Aorta (tissue), 5 donors: ENCODE data around the gene RANBP3. TPM values are rescaled to one million over a fixed set of nuclear protein-coding genes. Genes with fewer than 3 reads are reported as not detected.

ENCODE experiments used
- ATAC-seq: fragments of 200-7000 bp; cut with Tn5 transposase; one replicate; pipeline ENCODE4 v1.9.1; 2022; ENCODE audit warnings: moderate library complexity; ENCODE audit not compliant: low FRiP score
- DNase-seq, 2 donors: peaks; one replicate each; pipeline ENCODE4 v3.0.0-alpha.2; 2020
- H3K27ac ChIP-seq, 2 donors: one replicate each; pipeline ENCODE4 v1.5.1; 2013; ENCODE audit warnings: low read length in 2 of 2, mild to moderate bottlenecking in 2 of 2, moderate library complexity in 2 of 2, control low read depth in 1 of 2, inconsistent platforms in 1 of 2, low read depth in 1 of 2
- H3K27me3 ChIP-seq, 2 donors: one replicate each; pipeline ENCODE4 v1.6.1; 2013; ENCODE audit warnings: control low read depth in 1 of 2, low read length in 1 of 2, mild to moderate bottlenecking in 1 of 2, moderate library complexity in 1 of 2; ENCODE audit not compliant: insufficient read depth in 2 of 2, control insufficient read depth in 1 of 2
- H3K36me3 ChIP-seq, 2 donors: one replicate each; pipeline ENCODE4 v1.6.1; 2013; ENCODE audit warnings: control low read depth in 1 of 2, low read length in 1 of 2, mild to moderate bottlenecking in 1 of 2; ENCODE audit not compliant: insufficient read depth in 2 of 2, control insufficient read depth in 1 of 2
- H3K4me1 ChIP-seq, 2 donors: one replicate each; pipeline ENCODE4 v1.6.1; 2013; ENCODE audit warnings: low read length in 2 of 2, control low read depth in 1 of 2, mild to moderate bottlenecking in 1 of 2, moderate library complexity in 1 of 2; ENCODE audit not compliant: insufficient read depth in 2 of 2, control insufficient read depth in 1 of 2
- H3K4me3 ChIP-seq, 2 donors: one replicate each; pipeline ENCODE4 v1.5.1; 2013; ENCODE audit warnings: low read length in 2 of 2, control low read depth in 1 of 2, mild to moderate bottlenecking in 1 of 2
- H3K9me3 ChIP-seq: one replicate; pipeline ENCODE4 v1.6.1; 2013; ENCODE audit warnings: mild to moderate bottlenecking, low read length; ENCODE audit not compliant: control insufficient read depth
- WGBS, 2 donors: extraction: QIAGEN DNeasy Blood & Tissue Kit; methylation state at CpG; one replicate each; pipeline ENCODE4 v1.1.7; 2013; 5-methylcytosine and 5-hydroxymethylcytosine counted together
- intact Hi-C, 2 donors: fragments of 100-400 bp; cut with DNase I; formaldehyde crosslinking; loops; one replicate each; pipeline versions ENCODE4 v1.14.2 to v1.15.0; 2022
- polyA plus RNA-seq, 2 donors: library from polyadenylated mRNA; stranded (reverse); fragments of 200-250 nt; gene quantifications; one replicate each; pipeline ENCODE4 v1.2.3, GENCODE V29; 2013
- total RNA-seq, 2 donors: library from RNA; stranded (reverse); fragmentation: NEBNext Ultra II Directional; extraction: Animal tissue kit (Norgen Biotek cat#: 25700); gene quantifications; one replicate each; pipeline ENCODE4 v1.2.1, GENCODE V29; 2021
- donor health status: healthy with polysubstance abuse.
- donor health status: Bipolar disorder and iron deficiency.
- donor health status: DM: no; HTN: no; CAD: no.
- donor health status: DM: no; HTN: no; CAD: no.
- donor health status: DM: yes; HTN: yes; CAD: no.

Gene RANBP3
- total and polyA plus RNA-seq, 4 donors = 19.5 to 63.2 (median 50.6) TPM

DNA sequence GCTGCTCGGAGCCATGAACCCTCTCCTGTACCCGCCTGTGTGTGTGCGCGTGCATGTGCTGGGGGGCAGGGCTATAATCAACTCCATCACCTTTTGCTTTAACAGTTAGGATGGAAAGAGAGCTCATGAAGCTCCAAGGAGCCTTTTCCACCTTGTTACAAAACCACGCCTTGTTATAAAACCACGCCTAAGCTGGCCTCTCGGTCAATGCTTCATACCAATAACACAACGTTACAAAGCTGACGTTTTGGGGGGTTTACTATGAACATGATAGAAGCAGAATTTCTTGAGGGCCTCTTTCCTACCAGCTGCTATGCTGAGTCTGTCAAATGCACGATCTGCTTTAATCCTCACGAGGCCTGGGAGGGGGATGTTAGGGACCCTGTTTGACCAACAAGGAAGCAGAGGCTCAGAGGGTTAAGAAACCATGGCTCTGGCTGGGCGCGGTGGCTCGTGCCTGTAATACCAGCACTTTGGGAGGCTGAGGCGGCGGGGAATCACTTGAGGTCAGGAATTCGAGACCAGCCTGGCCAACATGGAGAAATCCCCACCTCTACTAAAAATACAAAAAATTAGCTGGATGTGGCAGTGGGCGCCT, 52.0 kb downstream of the RANBP3 start:
- no peak overlapping the region for H3K4me3 ChIP-seq
- no peak overlapping the region for H3K27ac ChIP-seq
- no peaks in the 10 kb centered on the region for H3K27me3 ChIP-seq
- DNase-seq (no peak), ATAC-seq (no peak)
- WGBS, 2 donors = 87 to 90% methylated on average over 18 of the region's 18 CpGs
- peaks cover 0 to 8% of the 10 kb centered on the region in 2 donors for H3K36me3 ChIP-seq
- H3K4me1 ChIP-seq = no peaks in the 10 kb centered on the region
- no peaks in the 10 kb centered on the region for H3K9me3 ChIP-seq
- intact Hi-C loops = no loop called here

DNA sequence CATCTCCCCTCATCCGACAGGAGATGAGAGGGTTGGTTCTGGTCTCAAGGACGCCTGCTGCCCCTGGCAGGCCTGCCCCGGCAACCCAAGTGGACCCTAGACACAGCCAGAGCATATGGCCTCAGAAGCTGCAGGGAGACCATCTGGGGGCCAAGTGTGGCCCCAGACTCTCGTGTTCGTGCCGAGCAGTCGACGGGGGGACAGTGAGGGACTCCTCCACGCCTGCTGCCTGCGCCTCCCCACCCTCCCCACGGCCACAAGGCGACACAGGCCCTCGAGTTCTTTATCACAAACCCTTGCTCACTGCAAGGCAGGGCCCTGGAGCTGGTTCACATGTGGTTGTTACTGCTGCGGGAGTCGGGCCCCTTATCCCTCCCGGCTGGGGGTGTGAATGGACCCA, 54.6 kb downstream of the RANBP3 start:
- ATAC-seq = no peak

DNA sequence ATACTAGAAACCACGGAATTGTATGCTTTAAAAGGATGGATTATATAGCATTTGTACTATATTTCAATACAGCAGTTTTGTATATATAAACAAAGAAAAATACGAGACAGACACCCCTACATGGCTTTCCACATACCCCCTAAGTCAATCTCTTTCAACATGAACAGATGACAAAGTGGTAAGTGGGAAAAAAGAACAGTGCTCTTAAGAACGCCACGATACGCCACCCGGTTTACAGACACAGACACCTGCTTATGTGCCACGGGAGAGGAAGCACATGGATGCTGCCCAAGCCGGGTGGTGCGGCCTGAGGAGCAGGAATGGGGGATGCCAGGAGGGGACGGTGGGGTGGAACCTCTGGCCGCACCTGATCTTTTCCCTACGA, 55.8 kb downstream of the RANBP3 start:
- Histone ChIP-seq H3K27ac (no peak overlapping the region), H3K4me1 (no peaks in the 10 kb centered on the region), H3K36me3 (peaks cover 0 to 8% of the 10 kb centered on the region in 2 donors), H3K27me3 (no peaks in the 10 kb centered on the region), H3K4me3 (no peak overlapping the region), H3K9me3 (no peaks in the 10 kb centered on the region)
- intact Hi-C loops = no loop called here
- 88 to 93% methylated on average over 12 of the region's 12 CpGs for WGBS, 2 donors
- ATAC-seq = no peak
- DNase-seq = no peak

More for the DNA sequence above, 54.6 kb downstream of the RANBP3 start:
- DNase-seq = no peak
- 92 to 93% methylated on average over 15 to 16 of the region's 16 CpGs for WGBS, 2 donors
- intact Hi-C loops = no loop called here
- Histone ChIP-seq H3K9me3 (no peaks in the 10 kb centered on the region), H3K36me3 (peaks cover 0 to 4% of the 10 kb centered on the region in 2 donors), H3K4me3 (no peak overlapping the region), H3K27ac (no peak overlapping the region), H3K27me3 (no peaks in the 10 kb centered on the region), H3K4me1 (no peaks in the 10 kb centered on the region)

DNA sequence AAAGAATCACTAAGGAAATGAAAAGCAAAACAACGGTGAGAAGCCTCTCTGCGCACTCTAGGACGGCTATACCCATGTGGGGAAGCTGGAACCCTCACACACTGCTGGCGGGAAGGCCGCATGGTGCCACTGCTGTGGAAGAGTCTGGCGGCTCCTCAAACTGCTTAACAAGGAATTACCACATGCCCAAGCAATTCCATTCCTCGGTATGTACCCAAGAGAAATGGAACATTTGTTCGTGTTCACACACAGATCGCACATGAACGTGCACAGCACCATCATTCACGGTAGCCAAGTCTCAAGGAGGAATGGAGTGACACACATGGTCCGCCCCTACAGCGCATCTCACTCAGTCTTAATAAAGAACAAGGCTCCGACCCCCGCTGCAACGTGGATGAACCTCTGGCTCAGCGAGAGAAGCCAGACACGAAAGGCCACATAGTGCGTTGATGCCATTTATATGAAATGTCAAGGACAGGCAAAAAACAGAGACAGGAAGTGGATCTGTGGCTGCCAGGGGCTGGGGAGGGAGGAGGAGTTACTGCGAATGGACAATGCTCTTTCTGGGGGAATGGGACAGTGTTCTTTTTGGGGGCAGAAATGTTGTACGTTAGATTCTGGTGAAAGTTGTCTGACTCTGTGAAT, 56.3 kb downstream of the RANBP3 start:
- Histone ChIP-seq H3K36me3 (peaks cover 0 to 8% of the 10 kb centered on the region in 2 donors), H3K27ac (no peak overlapping the region), H3K9me3 (no peaks in the 10 kb centered on the region), H3K27me3 (no peaks in the 10 kb centered on the region), H3K4me1 (no peaks in the 10 kb centered on the region), H3K4me3 (no peak overlapping the region)
- no peak for ATAC-seq
- no peak for DNase-seq
- intact Hi-C loops = no loop called here
- WGBS, 2 donors = 83 to 84% methylated on average over 21 of the region's 21 CpGs

DNA sequence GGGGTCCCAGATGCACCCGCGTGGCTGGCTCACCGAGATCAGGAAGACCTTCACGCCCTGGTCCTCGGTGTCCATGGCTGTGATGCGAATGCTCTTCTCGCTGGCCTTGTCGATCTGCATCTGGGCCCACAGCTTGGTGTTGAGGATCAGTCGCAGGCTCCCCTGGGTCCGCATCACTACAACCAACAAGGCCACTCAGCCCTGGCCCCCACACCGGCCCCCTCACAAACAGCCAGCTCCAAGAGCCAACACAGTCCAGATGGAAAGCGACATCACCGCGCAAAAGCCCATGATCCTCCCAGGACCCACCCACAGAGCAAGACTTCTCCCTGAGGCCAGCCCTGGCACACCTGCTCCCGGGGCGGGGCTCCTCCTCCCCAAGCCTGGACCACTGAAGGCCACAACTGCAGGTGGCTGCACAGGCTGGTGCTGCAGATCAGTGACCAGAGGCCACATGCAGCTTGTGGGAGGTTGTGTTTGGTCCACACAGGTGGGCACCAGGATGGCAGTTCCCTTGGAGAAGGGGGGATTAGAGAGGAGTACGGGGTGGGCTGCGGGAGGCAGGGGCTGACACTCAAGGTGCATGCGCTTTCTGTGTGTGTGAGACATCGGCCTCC, 59.4 kb downstream of the RANBP3 start:
- Histone ChIP-seq H3K36me3 (peaks cover 0 to 6% of the 10 kb centered on the region in 2 donors), H3K27me3 (no peaks in the 10 kb centered on the region), H3K4me1 (no peaks in the 10 kb centered on the region), H3K27ac (no peak overlapping the region), H3K9me3 (no peaks in the 10 kb centered on the region), H3K4me3 (no peak overlapping the region)
- peak in 1 of 2 donors; percentile 41 for DNase-seq
- 95 to 96% methylated on average over 20 of the region's 20 CpGs for WGBS, 2 donors
- ATAC-seq = no peak
- intact Hi-C loops = no loop called here

DNA sequence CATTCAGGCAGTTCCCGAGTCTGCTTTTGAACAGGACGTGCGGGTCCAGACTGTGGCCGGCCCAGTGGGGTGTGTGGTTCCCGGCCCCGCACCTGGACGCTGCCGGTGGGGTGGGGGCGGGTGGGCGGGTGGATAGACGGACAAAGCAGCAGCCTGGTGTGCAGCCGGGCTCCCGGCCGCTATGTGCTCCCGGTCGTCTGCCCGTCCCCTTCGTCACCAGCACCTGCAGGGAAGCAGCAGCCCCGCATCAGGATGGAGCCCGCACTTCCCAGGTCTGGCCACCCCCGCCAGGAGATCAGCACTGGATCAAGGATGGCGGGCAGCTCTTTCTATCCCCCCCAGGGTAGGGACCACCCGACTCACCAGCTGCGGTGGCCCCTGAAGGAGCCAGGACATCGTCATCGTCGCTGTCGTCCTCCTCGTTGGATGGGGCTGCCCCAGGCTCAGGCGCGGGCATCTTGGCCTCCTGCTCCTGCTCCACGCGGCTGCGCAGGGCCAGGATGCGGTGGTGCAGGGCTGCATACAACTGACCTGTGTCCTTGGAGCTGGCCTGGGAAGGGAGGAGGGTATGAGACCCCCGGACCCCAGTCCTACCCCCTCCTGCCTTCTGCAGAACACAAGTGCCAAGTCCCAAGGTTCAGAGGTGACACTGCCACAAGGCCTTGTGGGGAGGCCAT, 60.4 kb downstream of the RANBP3 start:
- WGBS, 2 donors = 90 to 92% methylated on average over 32 to 36 of the region's 36 CpGs

DNA sequence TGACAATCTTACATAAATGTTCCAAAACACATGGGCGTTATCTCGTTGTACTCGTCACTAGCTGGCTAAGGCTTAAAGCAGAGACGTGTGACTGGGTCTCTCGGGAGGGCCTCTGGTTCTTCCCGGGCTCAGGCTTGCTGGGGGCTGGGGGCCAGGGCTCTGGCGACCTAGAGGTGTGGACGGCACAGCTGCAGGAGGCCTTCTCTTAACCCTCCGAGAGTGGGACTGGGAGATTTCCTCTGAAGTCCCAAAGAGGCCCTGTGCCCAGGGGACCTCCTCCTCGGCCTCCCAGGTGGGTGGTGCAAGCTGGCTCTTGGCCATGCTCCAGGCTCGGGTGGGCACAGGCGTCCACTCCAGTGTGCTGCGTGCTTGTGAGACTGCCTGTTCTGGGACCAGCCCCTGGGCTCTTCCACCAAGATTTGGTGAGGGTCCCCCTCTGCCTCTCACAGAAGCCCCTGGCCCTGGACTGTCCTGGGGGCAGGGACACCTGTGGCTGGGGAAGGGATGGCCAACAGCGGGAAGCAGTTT, 61.7 kb downstream of the RANBP3 start:
- no peak for ATAC-seq
- Histone ChIP-seq H3K27ac (no peak overlapping the region), H3K36me3 (peaks cover 0 to 6% of the 10 kb centered on the region in 2 donors), H3K4me1 (no peaks in the 10 kb centered on the region), H3K9me3 (no peaks in the 10 kb centered on the region), H3K27me3 (no peaks in the 10 kb centered on the region), H3K4me3 (no peak overlapping the region)
- 45% methylated on average over 14 of the region's 14 CpGs for WGBS, 2 donors
- DNase-seq = peak; percentile 41 to 66
- intact Hi-C loops = no loop called here

More for the DNA sequence above, 60.4 kb downstream of the RANBP3 start:
- Histone ChIP-seq H3K4me3 (no peak overlapping the region), H3K4me1 (no peaks in the 10 kb centered on the region), H3K36me3 (peaks cover 0 to 6% of the 10 kb centered on the region in 2 donors), H3K9me3 (no peaks in the 10 kb centered on the region), H3K27ac (no peak overlapping the region), H3K27me3 (no peaks in the 10 kb centered on the region)
- DNase-seq (peak in 1 of 2 donors; percentile 47), ATAC-seq (no peak)
- intact Hi-C loops = no loop called here

DNA sequence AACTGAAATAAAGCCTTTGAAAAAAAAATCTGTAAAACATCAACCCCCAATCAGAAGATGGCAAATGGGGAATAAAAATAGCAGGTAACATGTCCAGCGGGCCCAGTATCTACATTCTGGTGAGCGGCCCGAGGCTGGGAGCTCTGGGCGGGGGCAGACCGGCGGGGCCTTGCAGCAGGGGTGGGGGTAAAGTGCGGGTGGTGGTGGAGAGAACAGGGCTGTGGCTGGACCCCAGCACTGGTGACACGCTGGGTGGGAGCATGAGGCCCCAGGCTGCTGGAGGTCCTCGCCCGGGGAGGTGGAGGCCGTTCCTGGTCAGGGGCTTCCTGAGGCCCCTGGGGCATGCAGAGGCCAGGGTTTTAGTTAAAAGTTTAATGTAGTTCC, 62.2 kb downstream of the RANBP3 start:
- no peak overlapping the region for H3K4me3 ChIP-seq
- intact Hi-C loops = no loop called here
- DNase-seq (peak in 1 of 2 donors; percentile 58), ATAC-seq (no peak)
- H3K4me1 ChIP-seq = no peaks in the 10 kb centered on the region
- 80 to 86% methylated on average over 11 of the region's 11 CpGs for WGBS, 2 donors
- no peaks in the 10 kb centered on the region for H3K27me3 ChIP-seq
- H3K9me3 ChIP-seq = no peaks in the 10 kb centered on the region
- no peak overlapping the region for H3K27ac ChIP-seq
- H3K36me3 ChIP-seq = peaks cover 0 to 6% of the 10 kb centered on the region in 2 donors
